Memory B cell (primary cell): ENCODE results near the gene EEF1AKMT4.

Source experiments
- ATAC-seq: fragments of 150-1000 bp; cut with Tn5 transposase; 2 replicates; pipeline ENCODE4 v1.10.0; 2021; ENCODE audit warnings: low read depth, mild to moderate bottlenecking, moderate library complexity
- DNase-seq, 2 donors: peaks; one replicate each; pipeline ENCODE4 v3.0.0; 2022; ENCODE audit warnings: low spot score in 2 of 2
- H3K27ac Mint-ChIP-seq: one replicate; pipeline ENCODE4 v1.8.0; 2022; ENCODE audit warnings: mild to moderate bottlenecking, moderate library complexity, mixed read lengths
- H3K27me3 Mint-ChIP-seq: one replicate; pipeline ENCODE4 v1.8.0; 2022; ENCODE audit warnings: mixed read lengths
- H3K36me3 Mint-ChIP-seq: one replicate; pipeline ENCODE4 v1.8.0; 2022; ENCODE audit warnings: mild to moderate bottlenecking, mixed read lengths
- H3K4me1 Mint-ChIP-seq: one replicate; pipeline ENCODE4 v1.8.0; 2022; ENCODE audit warnings: mixed read lengths
- H3K4me3 Mint-ChIP-seq: one replicate; pipeline ENCODE4 v1.8.0; 2022; ENCODE audit warnings: mild to moderate bottlenecking, moderate library complexity, mixed read lengths
- H3K9me3 Mint-ChIP-seq: one replicate; pipeline ENCODE4 v1.8.0; 2022; ENCODE audit warnings: mixed read lengths

Gene EEF1AKMT4

DNA sequence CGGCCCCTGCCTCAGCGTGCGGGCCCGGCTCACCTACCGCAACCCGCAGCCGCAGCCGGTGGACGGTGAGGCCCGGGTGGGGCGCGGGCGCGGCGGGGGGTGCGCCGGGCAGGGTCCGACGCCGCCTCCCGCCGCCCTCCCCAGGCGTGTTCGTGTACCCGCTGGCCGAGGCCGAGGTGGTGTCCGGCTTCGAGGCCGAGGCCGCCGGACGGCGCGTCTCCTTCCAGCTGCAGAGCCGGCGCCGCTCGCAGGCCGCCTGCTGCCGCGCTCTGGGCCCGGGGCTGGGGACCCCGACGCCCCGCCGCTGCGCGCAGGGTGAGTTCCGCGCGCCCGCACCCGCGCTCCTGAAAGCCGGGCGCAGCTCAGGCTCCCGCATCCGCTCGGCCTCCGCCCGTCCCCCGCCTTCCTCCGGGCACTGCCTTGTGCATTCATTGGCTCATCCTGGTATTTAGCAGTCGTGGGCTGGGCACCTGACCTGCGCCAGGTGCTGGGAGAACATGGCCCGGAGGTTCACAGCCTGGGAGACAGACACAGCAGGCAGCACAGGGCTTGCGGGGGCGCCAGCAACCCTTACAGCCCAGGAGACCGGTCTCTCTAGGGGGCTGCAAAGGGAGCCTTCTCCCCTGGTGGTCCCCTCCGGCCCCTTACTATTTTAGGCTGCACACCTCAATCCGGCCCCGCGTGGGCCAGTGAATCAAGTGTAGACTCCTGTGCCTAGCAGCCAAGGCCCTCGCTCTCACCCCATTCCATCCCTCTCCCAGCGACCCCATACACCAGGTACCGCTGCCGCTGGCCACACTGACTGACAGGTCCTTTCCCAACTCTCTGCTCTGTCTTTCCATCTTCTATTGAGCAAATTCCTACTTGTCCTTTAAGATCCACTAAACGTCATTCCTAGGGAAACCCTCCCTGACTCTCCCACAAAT is 18.6 kb upstream of the EEF1AKMT4 start:
- no peaks in the 10 kb centered on the region for H3K36me3 Mint-ChIP-seq
- DNase-seq (no peak), ATAC-seq (no peak)
- H3K4me1 Mint-ChIP-seq: peaks cover 11% of the 10 kb centered on the region
- H3K27me3 Mint-ChIP-seq: peaks cover 29% of the 10 kb centered on the region
- no peak overlapping the region for H3K27ac Mint-ChIP-seq
- H3K9me3 Mint-ChIP-seq: no peaks in the 10 kb centered on the region
- peak overlapping the region; percentile 64 for H3K4me3 Mint-ChIP-seq

DNA sequence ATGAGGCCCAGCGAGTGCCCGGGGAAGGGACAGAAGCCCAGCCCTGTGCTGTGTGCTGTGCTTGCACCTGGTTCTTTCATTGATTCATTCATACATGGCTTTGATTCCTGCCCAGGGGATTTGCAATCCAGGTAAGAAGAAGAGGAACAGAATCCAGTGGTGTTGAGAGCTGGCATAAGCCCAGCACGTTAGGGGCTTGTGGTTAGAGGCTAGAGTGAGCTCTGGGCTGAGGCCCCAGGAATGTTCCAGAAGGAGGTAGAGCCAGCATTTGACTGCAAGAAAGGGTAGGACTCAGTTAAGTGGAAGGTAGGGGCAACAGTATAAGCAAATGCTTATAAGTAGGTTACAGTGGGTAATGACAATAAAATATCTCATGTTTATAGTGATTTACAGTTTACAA is 17.8 kb upstream of the EEF1AKMT4 start:
- Mint-ChIP-seq H3K9me3 (no peaks in the 10 kb centered on the region), H3K36me3 (no peaks in the 10 kb centered on the region), H3K27me3 (peaks cover 29% of the 10 kb centered on the region), H3K27ac (no peak overlapping the region), H3K4me1 (peaks cover 11% of the 10 kb centered on the region), H3K4me3 (peak overlapping the region; percentile 64)
- no peak for ATAC-seq
- no peak for DNase-seq

- Mint-ChIP-seq H3K27me3 (peaks cover 22% of the 10 kb centered on the region), H3K4me1 (peaks cover 12% of the 10 kb centered on the region), H3K9me3 (no peaks in the 10 kb centered on the region), H3K4me3 (no peak overlapping the region), H3K27ac (no peak overlapping the region), H3K36me3 (no peaks in the 10 kb centered on the region)
- DNase-seq (no peak), ATAC-seq (no peak)
These were observed 16.2 kb upstream of the EEF1AKMT4 start for GRCh38 chr3:184233127-184233843.

- Mint-ChIP-seq H3K27me3 (peaks cover 18% of the 10 kb centered on the region), H3K27ac (no peak overlapping the region), H3K36me3 (peaks cover 2% of the 10 kb centered on the region), H3K4me1 (peaks cover 8% of the 10 kb centered on the region), H3K9me3 (peaks cover 2% of the 10 kb centered on the region), H3K4me3 (no peak overlapping the region)
- DNase-seq (no peak), ATAC-seq (no peak)
These were observed 15.2 kb upstream of the EEF1AKMT4 start for GRCh38 chr3:184234224-184234623.

- Mint-ChIP-seq H3K36me3 (peaks cover 2% of the 10 kb centered on the region), H3K27ac (no peak overlapping the region), H3K27me3 (peaks cover 18% of the 10 kb centered on the region), H3K4me3 (no peak overlapping the region), H3K9me3 (peaks cover 2% of the 10 kb centered on the region), H3K4me1 (peaks cover 8% of the 10 kb centered on the region)
- ATAC-seq: no peak
- DNase-seq: no peak
These were observed 14.6 kb upstream of the EEF1AKMT4 start for GRCh38 chr3:184234671-184235380.

- H3K9me3 Mint-ChIP-seq: peaks cover 2% of the 10 kb centered on the region
- H3K36me3 Mint-ChIP-seq: peaks cover 2% of the 10 kb centered on the region
- H3K27me3 Mint-ChIP-seq: peaks cover 18% of the 10 kb centered on the region
- H3K4me1 Mint-ChIP-seq: peaks cover 8% of the 10 kb centered on the region
- ATAC-seq: no peak
- H3K4me3 Mint-ChIP-seq: no peak overlapping the region
- H3K27ac Mint-ChIP-seq: no peak overlapping the region
- no peak for DNase-seq
These were observed 14.0 kb upstream of the EEF1AKMT4 start for GRCh38 chr3:184235381-184236032.

DNA sequence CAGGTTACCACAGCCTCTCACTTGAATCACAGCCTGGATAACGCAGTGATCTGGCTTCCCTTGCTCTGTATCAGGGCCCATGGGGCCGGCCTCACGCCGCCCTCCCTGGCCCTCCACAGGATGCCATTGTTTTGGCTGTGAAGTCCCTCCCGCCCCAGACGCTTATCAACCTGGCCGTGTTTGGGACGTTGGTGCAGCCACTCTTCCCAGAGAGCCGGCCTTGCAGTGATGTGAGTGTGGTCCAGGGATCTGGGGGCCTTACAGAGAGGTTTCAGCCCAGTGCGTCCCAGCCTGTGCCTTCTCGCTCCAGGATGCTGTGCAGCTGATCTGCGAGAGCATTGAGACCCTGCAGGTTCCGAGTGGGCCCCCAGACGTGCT is 13.4 kb upstream of the EEF1AKMT4 start:
- H3K4me3 Mint-ChIP-seq: no peak overlapping the region
- peaks cover 2% of the 10 kb centered on the region for H3K9me3 Mint-ChIP-seq
- H3K36me3 Mint-ChIP-seq: peaks cover 2% of the 10 kb centered on the region
- H3K4me1 Mint-ChIP-seq: peaks cover 6% of the 10 kb centered on the region
- DNase-seq (no peak), ATAC-seq (no peak)
- H3K27ac Mint-ChIP-seq: no peak overlapping the region
- H3K27me3 Mint-ChIP-seq: peaks cover 16% of the 10 kb centered on the region

GRCh38 chr3:184236636-184237035 is 12.8 kb upstream of the EEF1AKMT4 start:
- no peak overlapping the region for H3K27ac Mint-ChIP-seq
- ATAC-seq: no peak
- peaks cover 11% of the 10 kb centered on the region for H3K27me3 Mint-ChIP-seq
- peaks cover 3% of the 10 kb centered on the region for H3K4me1 Mint-ChIP-seq
- H3K4me3 Mint-ChIP-seq: no peak overlapping the region
- H3K9me3 Mint-ChIP-seq: peaks cover 2% of the 10 kb centered on the region
- DNase-seq: no peak
- H3K36me3 Mint-ChIP-seq: peaks cover 2% of the 10 kb centered on the region

DNA sequence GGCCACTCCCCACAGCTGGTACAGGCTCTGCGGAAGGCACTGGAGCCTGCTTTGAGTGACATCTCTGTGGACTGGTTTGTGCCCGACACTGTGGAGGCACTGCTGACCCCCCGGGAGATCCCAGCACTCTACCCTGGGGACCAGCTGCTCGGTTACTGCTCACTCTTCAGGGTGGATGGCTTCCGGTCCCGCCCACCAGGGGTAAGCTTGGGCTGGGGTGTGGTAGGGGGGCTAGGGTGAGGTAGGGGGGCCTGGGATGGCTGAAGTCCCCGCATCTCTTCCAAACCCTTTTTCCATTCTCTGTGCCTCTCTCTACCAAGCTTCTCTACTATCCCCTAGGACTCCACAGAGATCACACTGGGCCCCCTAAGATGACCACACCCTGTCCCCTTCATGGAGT is 12.3 kb upstream of the EEF1AKMT4 start:
- Mint-ChIP-seq H3K36me3 (peaks cover 4% of the 10 kb centered on the region), H3K9me3 (peaks cover 2% of the 10 kb centered on the region), H3K27ac (no peak overlapping the region)

GRCh38 chr3:184237807-184238206 is 11.7 kb upstream of the EEF1AKMT4 start:
- Mint-ChIP-seq H3K9me3 (peaks cover 2% of the 10 kb centered on the region), H3K4me3 (no peak overlapping the region), H3K27me3 (peaks cover 5% of the 10 kb centered on the region), H3K4me1 (peaks cover 3% of the 10 kb centered on the region), H3K36me3 (peaks cover 10% of the 10 kb centered on the region), H3K27ac (no peak overlapping the region)
- no peak for DNase-seq
- ATAC-seq: no peak

More for the DNA sequence above, 12.3 kb upstream of the EEF1AKMT4 start:
- no peak for ATAC-seq
- Mint-ChIP-seq H3K4me3 (no peak overlapping the region), H3K27me3 (peaks cover 10% of the 10 kb centered on the region), H3K4me1 (peaks cover 3% of the 10 kb centered on the region)
- no peak for DNase-seq

DNA sequence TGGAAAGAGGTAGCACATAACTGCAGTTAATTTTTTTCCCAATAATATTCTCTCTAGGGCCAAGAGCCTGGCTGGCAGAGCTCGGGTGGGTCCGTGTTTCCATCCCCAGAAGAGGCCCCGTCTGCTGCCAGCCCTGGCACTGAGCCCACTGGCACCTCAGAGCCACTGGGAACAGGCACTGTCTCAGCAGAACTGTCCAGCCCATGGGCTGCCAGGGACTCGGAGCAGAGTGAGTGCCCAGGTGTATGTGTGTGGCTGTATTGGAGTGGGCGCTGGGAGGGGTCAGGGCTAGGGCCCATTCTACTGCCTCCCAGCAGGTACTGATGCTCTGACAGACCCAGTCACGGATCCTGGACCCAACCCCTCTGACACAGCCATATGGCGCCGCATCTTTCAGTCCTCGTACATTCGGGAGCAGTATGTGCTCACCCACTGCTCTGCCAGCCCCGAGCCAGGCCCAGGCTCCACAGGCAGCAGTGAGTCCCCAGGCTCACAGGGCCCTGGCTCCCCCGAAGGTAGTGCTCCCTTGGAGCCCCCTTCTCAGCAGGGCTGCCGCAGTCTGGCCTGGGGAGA is 11.1 kb upstream of the EEF1AKMT4 start:
- no peak for DNase-seq
- Mint-ChIP-seq H3K4me3 (no peak overlapping the region), H3K27ac (no peak overlapping the region), H3K4me1 (peaks cover 3% of the 10 kb centered on the region), H3K36me3 (peaks cover 11% of the 10 kb centered on the region), H3K27me3 (peaks cover 2% of the 10 kb centered on the region), H3K9me3 (peaks cover 2% of the 10 kb centered on the region)
- ATAC-seq: no peak

- Mint-ChIP-seq H3K27me3 (peaks cover 2% of the 10 kb centered on the region), H3K36me3 (peaks cover 15% of the 10 kb centered on the region), H3K27ac (no peak overlapping the region), H3K4me3 (no peak overlapping the region), H3K4me1 (peaks cover 3% of the 10 kb centered on the region), H3K9me3 (peaks cover 2% of the 10 kb centered on the region)
- DNase-seq: no peak
- ATAC-seq: no peak
These were observed 10.3 kb upstream of the EEF1AKMT4 start for GRCh38 chr3:184239221-184239620.

- peaks cover 19% of the 10 kb centered on the region for H3K36me3 Mint-ChIP-seq
- H3K9me3 Mint-ChIP-seq: peaks cover 2% of the 10 kb centered on the region
- no peak overlapping the region for H3K4me3 Mint-ChIP-seq
- ATAC-seq: no peak
- no peak for DNase-seq
- peaks cover 3% of the 10 kb centered on the region for H3K4me1 Mint-ChIP-seq
- no peak overlapping the region for H3K27ac Mint-ChIP-seq
- H3K27me3 Mint-ChIP-seq: peaks cover 2% of the 10 kb centered on the region
These were observed 9.8 kb upstream of the EEF1AKMT4 start for GRCh38 chr3:184239708-184240107.
